ENCODE results near the gene TMEM154.

DNA sequence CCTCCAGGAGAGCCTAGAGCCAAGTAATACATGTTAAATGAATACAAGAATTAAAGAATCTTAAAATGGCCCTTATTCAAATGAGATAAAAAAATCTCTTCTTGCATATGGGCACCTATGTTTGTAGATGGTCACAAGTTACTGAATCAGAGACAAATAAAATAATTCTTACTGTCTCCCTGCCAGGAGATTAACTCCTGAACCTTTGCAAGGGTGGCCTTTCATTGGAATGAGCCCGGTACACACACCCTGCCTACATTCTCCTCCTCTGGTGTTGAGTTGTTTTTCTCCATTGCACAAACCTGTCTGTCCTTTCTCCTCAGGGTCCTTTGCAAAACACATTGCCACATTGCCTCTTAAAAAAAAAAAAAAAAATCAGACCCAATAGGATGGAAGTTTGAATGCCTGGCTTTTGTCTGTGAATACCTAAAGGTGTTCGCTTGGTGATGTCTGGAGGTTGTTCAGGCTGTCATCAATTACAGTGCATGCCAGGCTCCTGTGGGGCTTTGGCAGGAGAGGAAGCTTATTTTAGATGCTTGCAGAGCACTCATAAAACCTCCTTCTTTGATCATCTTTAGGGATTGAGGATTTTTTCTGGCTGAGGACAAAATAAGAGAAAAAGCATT, 8.3 kb upstream of the TMEM154 start:
- TF ChIP-seq, protein P1, sequence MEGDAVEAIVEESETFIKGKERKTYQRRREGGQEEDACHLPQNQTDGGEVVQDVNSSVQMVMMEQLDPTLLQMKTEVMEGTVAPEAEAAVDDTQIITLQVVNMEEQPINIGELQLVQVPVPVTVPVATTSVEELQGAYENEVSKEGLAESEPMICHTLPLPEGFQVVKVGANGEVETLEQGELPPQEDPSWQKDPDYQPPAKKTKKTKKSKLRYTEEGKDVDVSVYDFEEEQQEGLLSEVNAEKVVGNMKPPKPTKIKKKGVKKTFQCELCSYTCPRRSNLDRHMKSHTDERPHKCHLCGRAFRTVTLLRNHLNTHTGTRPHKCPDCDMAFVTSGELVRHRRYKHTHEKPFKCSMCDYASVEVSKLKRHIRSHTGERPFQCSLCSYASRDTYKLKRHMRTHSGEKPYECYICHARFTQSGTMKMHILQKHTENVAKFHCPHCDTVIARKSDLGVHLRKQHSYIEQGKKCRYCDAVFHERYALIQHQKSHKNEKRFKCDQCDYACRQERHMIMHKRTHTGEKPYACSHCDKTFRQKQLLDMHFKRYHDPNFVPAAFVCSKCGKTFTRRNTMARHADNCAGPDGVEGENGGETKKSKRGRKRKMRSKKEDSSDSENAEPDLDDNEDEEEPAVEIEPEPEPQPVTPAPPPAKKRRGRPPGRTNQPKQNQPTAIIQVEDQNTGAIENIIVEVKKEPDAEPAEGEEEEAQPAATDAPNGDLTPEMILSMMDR (IDR thresholded peaks at IDR 0.05), result no peak
- TF ChIP-seq POLR2A (IDR thresholded peaks at IDR 0.05), result no peak
